ENCODE measurements around the gene MIGA2. TPM values are rescaled to one million over a fixed set of nuclear protein-coding genes. Genes with fewer than 3 reads are reported as not detected.

MIGA2 gene
- total and polyA plus RNA-seq, 2 of the 8 experiments (the other 6 are each of a cell fraction or from before 2014, with no cell fraction given): 24.6 to 39.0 TPM

- TF ChIP-seq CHD7 (IDR thresholded peaks at IDR 0.05; ENCODE audit: insufficient replicate concordance, low read length): no peak
- no peak for TF ChIP-seq RXRA (IDR thresholded peaks at IDR 0.05; ENCODE audit: insufficient read depth, low read depth, low read length)
- TF ChIP-seq HDAC2 (IDR thresholded peaks at IDR 0.05; ENCODE audit: borderline replicate concordance in 1 of 2, low read depth in 2 of 2, low read length in 2 of 2): no peak
- TF ChIP-seq CTBP2 (IDR thresholded peaks at IDR 0.05; ENCODE audit: borderline replicate concordance, insufficient read depth, insufficient read length, low read length): no peak
- no peak for TF ChIP-seq HDAC6 (IDR thresholded peaks at IDR 0.05; ENCODE audit: low read depth, low read length)
- no peak for TF ChIP-seq NRF1 (IDR thresholded peaks at IDR 0.05; ENCODE audit: low read depth, low read length)
- no peak for TF ChIP-seq YY1 (IDR thresholded peaks at IDR 0.05; ENCODE audit: low read depth, low read length)
Measured at GRCh38 chr9:129101279-129101678, 64.9 kb downstream of the MIGA2 start (continued).

All from H1 (cell line).